Measurements from ENCODE around the gene MYT1. TPM values are rescaled to one million over a fixed set of nuclear protein-coding genes. Genes with fewer than 3 reads are reported as not detected.
"Not testable (repeated sequence)": the region's sequence is repeated elsewhere in the genome, so short reads cannot be mapped to it uniquely, and the experiment has no call there.

MYT1 gene
- total RNA-seq, 4 donors from 2014 or later: 0.16 to 0.55 TPM; not detected in 2

DNA sequence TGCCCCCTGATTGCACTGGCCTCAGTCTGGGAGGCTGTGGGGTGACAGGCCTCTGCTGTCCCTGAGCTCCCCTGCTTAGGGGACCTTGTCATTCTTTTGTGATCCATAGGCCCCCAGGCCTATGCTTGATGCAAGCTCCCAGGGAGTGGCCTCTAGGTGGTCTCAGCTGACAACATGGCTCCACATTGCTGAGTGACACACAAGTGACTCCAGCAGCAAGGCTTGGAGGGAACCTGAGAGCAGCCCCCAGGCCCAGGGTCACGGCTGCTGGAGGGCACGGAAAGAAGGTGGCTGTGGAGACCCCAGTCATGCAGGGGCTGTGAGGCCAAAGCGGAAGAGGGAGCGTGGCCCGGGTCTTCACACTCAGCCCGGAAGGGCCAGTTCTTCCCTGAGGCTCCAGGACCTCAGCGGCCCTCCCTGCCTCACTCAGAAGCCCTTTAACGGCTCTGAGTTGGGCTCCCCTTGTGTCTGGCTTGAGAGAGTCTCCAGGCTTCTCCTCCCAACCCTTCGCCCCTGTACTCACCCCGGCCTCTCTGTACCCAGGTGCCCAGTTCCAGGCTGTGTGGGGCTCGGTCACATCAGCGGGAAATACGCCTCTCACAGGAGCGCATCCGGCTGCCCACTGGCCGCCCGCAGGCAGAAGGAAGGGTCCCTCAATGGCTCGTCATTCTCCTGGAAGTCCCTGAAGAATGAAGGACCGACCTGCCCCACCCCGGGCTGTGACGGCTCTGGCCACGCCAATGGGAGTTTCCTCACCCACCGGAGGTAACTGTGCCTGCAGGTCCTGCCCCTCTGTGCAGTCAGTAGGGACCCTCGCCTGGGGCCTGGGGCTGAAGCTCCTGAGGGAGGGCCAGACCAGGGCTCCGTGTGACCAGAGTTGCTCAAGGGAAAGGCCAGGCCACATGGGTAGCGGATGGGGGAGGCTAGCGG lies 67.6 kb downstream of the MYT1 start:
- H3K4me3 ChIP-seq: no peak overlapping the region
- in situ Hi-C loops (cut with MboI; ENCODE audit: low pct_ligation_motif_present in 1 of 4, low pct_unique_long_range_greater_than_20kb in 1 of 4, low sequenced_read_pairs in 3 of 4) (no loop called here), intact Hi-C loops (cut with DNase I; ENCODE audit: low total_unique reads) (no loop called here)
- 93% methylated on average over 27 of the region's 27 CpGs; no CpG with 5 or more reads in 1 of the 2 donors for WGBS, 2 donors (ENCODE audit: low coverage in 1 of 2)
- no peak overlapping the region for H3K27ac ChIP-seq
- no peaks in the 10 kb centered on the region for H3K36me3 ChIP-seq
- peaks cover 0 to 11% (median 6%) of the 10 kb centered on the region in 4 donors for H3K4me1 ChIP-seq
- TF ChIP-seq POLR2AphosphoS5 (IDR thresholded peaks at IDR 0.05): no peak
- TF ChIP-seq EP300 (IDR thresholded peaks at IDR 0.05; ENCODE audit: low read depth): no peak
- TF ChIP-seq, protein P1, sequence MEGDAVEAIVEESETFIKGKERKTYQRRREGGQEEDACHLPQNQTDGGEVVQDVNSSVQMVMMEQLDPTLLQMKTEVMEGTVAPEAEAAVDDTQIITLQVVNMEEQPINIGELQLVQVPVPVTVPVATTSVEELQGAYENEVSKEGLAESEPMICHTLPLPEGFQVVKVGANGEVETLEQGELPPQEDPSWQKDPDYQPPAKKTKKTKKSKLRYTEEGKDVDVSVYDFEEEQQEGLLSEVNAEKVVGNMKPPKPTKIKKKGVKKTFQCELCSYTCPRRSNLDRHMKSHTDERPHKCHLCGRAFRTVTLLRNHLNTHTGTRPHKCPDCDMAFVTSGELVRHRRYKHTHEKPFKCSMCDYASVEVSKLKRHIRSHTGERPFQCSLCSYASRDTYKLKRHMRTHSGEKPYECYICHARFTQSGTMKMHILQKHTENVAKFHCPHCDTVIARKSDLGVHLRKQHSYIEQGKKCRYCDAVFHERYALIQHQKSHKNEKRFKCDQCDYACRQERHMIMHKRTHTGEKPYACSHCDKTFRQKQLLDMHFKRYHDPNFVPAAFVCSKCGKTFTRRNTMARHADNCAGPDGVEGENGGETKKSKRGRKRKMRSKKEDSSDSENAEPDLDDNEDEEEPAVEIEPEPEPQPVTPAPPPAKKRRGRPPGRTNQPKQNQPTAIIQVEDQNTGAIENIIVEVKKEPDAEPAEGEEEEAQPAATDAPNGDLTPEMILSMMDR (IDR thresholded peaks at IDR 0.05): no peak
- TF ChIP-seq POLR2A (IDR thresholded peaks at IDR 0.05): no peak
- H3K27me3 ChIP-seq: no peaks in the 10 kb centered on the region
- no peaks in the 10 kb centered on the region for H3K9me3 ChIP-seq
- no peak for DNase-seq

DNA sequence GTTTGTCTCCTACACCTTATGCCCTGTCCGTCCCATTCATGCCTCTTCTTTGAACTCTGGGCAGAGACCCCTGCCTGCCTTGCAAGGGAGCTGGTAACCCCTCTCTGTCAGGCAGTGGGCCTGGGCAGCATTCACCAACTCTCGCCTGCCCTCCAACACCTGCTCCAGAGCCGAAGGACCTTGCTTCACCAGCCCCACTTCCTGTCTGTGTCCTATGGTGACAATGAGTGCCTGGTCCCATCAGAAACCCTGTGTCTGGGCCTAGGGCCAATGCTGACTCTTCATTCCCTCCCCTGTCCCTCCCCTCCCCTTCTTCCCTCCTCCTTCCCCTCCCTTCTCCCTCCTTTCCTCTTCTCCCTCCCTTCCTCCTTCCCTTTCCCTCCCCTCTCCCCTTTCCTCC lies 68.5 kb downstream of the MYT1 start:
- TF ChIP-seq POLR2AphosphoS5 (IDR thresholded peaks at IDR 0.05) (no peak), POLR2A (IDR thresholded peaks at IDR 0.05) (no peak), EP300 (IDR thresholded peaks at IDR 0.05; ENCODE audit: low read depth) (no peak)
- TF ChIP-seq, protein P1 (IDR thresholded peaks at IDR 0.05): no peak
- no peak overlapping the region for H3K4me3 ChIP-seq
- H3K4me1 ChIP-seq: peaks cover 0 to 11% (median 6%) of the 10 kb centered on the region in 4 donors
- 60 to 80% methylated on average over 2 to 3 of the region's 3 CpGs for WGBS, 2 donors (ENCODE audit: low coverage in 1 of 2)
- no peak overlapping the region for H3K27ac ChIP-seq
- no peak for DNase-seq
- no peaks in the 10 kb centered on the region for H3K36me3 ChIP-seq
- H3K27me3 ChIP-seq: no peaks in the 10 kb centered on the region
- no peaks in the 10 kb centered on the region for H3K9me3 ChIP-seq
- in situ Hi-C loops (cut with MboI; ENCODE audit: low pct_ligation_motif_present in 1 of 4, low pct_unique_long_range_greater_than_20kb in 1 of 4, low sequenced_read_pairs in 3 of 4) (no loop called here), intact Hi-C loops (cut with DNase I; ENCODE audit: low total_unique reads) (no loop called here)

DNA sequence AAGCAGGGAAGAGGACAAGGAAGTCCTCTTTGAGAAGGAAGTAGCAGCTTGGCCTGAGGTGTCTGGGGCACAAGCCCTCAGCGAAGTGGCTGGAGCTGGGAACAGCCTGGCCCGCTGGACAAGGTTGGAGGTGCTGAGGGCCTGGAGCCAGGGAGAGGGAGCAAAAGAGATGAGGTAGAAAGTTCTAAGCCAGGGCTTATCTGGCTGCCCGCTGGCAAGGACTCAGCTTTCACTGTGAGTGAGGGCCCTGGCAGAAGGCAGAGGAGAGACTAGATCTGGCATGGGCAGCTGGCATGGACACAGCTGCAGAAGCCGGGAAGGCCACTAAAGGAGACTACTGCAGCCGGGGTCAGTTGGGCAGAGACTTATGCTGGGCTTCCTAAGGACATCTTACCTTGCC lies 69.5 kb downstream of the MYT1 start:
- TF ChIP-seq POLR2A (IDR thresholded peaks at IDR 0.05) (no peak), EP300 (IDR thresholded peaks at IDR 0.05; ENCODE audit: low read depth) (no peak), POLR2AphosphoS5 (IDR thresholded peaks at IDR 0.05) (no peak)
- in situ Hi-C loops (cut with MboI; ENCODE audit: low pct_ligation_motif_present in 1 of 4, low pct_unique_long_range_greater_than_20kb in 1 of 4, low sequenced_read_pairs in 3 of 4) (no loop called here), intact Hi-C loops (cut with DNase I; ENCODE audit: low total_unique reads) (no loop called here)
- peaks cover 0 to 6% (median 3%) of the 10 kb centered on the region in 4 donors for H3K4me1 ChIP-seq
- H3K27ac ChIP-seq: no peak overlapping the region
- no peak for DNase-seq
- H3K4me3 ChIP-seq: no peak overlapping the region
- no peaks in the 10 kb centered on the region for H3K27me3 ChIP-seq
- H3K36me3 ChIP-seq: no peaks in the 10 kb centered on the region
- no peaks in the 10 kb centered on the region for H3K9me3 ChIP-seq
- WGBS, 2 donors (ENCODE audit: low coverage in 1 of 2): 82 to 87% methylated on average over 3 to 5 of the region's 5 CpGs

DNA sequence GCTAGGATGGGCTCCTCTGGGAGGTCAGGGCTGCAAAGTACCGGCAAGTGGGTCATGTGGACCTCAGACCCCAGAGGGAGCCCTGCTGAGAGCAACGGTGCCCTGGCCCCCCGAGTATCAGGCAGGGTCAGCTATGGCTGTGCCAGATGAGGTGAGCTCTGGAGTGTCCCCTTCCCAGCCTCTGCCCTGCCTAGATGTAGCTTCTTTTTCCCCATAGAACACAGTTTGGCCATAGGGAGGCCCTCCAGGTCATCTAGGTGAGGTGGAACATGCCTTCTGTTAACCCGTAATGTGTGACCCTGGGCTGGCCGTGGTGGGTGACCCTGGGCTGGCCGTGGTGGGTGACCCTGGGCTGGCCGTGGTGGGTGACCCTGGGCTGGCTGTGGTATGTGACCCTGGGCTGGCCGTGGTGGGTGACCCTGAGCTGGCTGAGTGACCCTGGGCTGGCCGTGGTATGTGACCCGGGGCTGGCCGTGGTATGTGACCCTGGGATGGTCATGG lies 70.1 kb downstream of the MYT1 start:
- Histone ChIP-seq H3K4me1 (peaks cover 0 to 2% (median 0%) of the 10 kb centered on the region in 4 donors), H3K36me3 (no peaks in the 10 kb centered on the region), H3K27me3 (no peaks in the 10 kb centered on the region), H3K4me3 (no peak overlapping the region), H3K9me3 (no peaks in the 10 kb centered on the region), H3K27ac (no peak overlapping the region)
- in situ Hi-C loops (cut with MboI; ENCODE audit: low pct_ligation_motif_present in 1 of 4, low pct_unique_long_range_greater_than_20kb in 1 of 4, low sequenced_read_pairs in 3 of 4) (no loop called here), intact Hi-C loops (cut with DNase I; ENCODE audit: low total_unique reads) (no loop called here)
- 85% methylated on average over 11 of the region's 11 CpGs; no CpG with 5 or more reads in 1 of the 2 donors for WGBS, 2 donors (ENCODE audit: low coverage in 1 of 2)
- DNase-seq: no peak
- TF ChIP-seq EP300 (IDR thresholded peaks at IDR 0.05; ENCODE audit: low read depth) (no peak), POLR2AphosphoS5 (IDR thresholded peaks at IDR 0.05) (no peak), POLR2A (IDR thresholded peaks at IDR 0.05) (no peak)
- TF ChIP-seq, protein P1 (IDR thresholded peaks at IDR 0.05): no peak

DNA sequence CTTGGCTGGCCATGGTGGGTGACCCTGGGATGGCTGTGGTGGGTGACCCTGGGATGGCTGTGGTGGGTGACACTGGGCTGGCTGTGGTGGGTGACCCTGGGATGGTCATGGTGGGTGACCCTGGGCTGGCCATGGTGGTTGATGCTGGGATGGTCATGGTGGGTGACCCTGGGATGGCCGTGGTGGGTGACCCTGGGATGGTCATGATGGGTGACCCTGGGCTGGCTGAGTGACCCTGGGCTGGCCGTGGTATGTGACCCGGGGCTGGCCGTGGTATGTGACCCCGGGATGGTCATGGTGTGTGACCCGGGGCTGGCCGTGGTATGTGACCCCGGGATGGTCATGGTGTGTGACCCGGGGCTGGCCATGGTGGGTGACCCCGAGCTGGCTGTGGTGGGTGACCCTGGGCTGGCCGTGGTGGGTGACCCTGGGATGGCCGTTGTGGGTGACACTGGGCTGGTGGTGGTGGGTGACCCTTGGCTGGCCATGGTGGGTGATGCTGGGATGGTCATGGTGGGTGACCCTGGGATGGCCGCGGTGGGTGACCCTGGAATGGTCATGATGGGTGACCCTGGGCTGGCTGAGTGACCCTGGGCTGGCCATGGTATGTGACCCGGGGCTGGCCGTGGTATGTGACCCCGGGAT lies 70.8 kb downstream of the MYT1 start:
- intact Hi-C loops (cut with DNase I; ENCODE audit: low total_unique reads); H3K27ac ChIP-seq; H3K36me3 ChIP-seq; DNase-seq; H3K9me3 ChIP-seq; H3K27me3 ChIP-seq; in situ Hi-C loops (cut with MboI; ENCODE audit: low pct_ligation_motif_present in 1 of 4, low pct_unique_long_range_greater_than_20kb in 1 of 4, low sequenced_read_pairs in 3 of 4); H3K4me3 ChIP-seq; H3K4me1 ChIP-seq: not testable (repeated sequence)
- 84 to 89% methylated on average over 5 to 12 of the region's 17 CpGs for WGBS, 2 donors (ENCODE audit: low coverage in 1 of 2)
